HepG2 (cell line): Measurements from ENCODE around the gene ADAP2. TPM values are rescaled to one million over a fixed set of nuclear protein-coding genes. Genes with fewer than 3 reads are reported as not detected.

Experiments
- FOXA1 ChIP-seq, 2 experiments: fragments of 450-650 bp in 1 of 2; sonication (generic) in 1 of 2; formaldehyde crosslinking in 1 of 2; IDR thresholded peaks; 2 replicates each; pipeline versions ENCODE4 v1.4.0 to v1.6.1; 2016 to 2020; ENCODE audit warnings: missing genetic modification reagents in 1 of 2
- FOXP1 ChIP-seq, 2 experiments: fragments of 450-650 bp in 1 of 2; IDR thresholded peaks; 2 replicates each; pipeline ENCODE4 v1.6.1; 2017 to 2018; ENCODE audit warnings: antibody characterized with exemption in 1 of 2
- HNRNPK ChIP-seq: fragments of 200-400 bp; formaldehyde crosslinking; IDR thresholded peaks from 2 replicates; pipeline ENCODE4 v1.6.1; 2018; ENCODE audit warnings: low read length, low read depth, moderate library complexity, mild to moderate bottlenecking; ENCODE audit not compliant: poor library complexity, severe bottlenecking
- JUND ChIP-seq: sonication (generic); formaldehyde crosslinking; IDR thresholded peaks from 2 replicates; pipeline ENCODE4 v1.8.0; 2022; ENCODE audit warnings: mild to moderate bottlenecking, missing genetic modification reagents
- MEIS2 ChIP-seq: sonication (generic); formaldehyde crosslinking; IDR thresholded peaks from 2 replicates; pipeline ENCODE4 v1.9.0; 2021; ENCODE audit warnings: mild to moderate bottlenecking, missing genetic modification reagents
- NFKB2 ChIP-seq: sonication (generic); formaldehyde crosslinking; IDR thresholded peaks from 2 replicates; pipeline ENCODE4 v1.4.0; 2020; ENCODE audit warnings: missing genetic modification reagents, borderline replicate concordance
- SKI ChIP-seq: fragments of 450-650 bp; IDR thresholded peaks from one replicate; pipeline ENCODE4 v1.6.1; 2018; ENCODE audit warnings: mild to moderate bottlenecking; ENCODE audit not compliant: partially characterized antibody
- SMAD9 ChIP-seq: sonication (generic); formaldehyde crosslinking; IDR thresholded peaks from 2 replicates; pipeline ENCODE4 v1.5.1; 2020; ENCODE audit warnings: mild to moderate bottlenecking, missing genetic modification reagents
- SOX6 ChIP-seq, 2 experiments: fragments of 450-650 bp in 1 of 2; sonication (generic) in 1 of 2; formaldehyde crosslinking in 1 of 2; IDR thresholded peaks; 2 replicates each; pipeline versions ENCODE4 v1.4.0 to v1.6.1; 2017 to 2020; ENCODE audit warnings: antibody characterized with exemption in 1 of 2, mild to moderate bottlenecking in 1 of 2, missing genetic modification reagents in 1 of 2
- ZNF556 ChIP-seq: sonication (generic); formaldehyde crosslinking; IDR thresholded peaks from 2 replicates; pipeline ENCODE4 v1.4.0; 2020; ENCODE audit warnings: mild to moderate bottlenecking, missing genetic modification reagents, borderline replicate concordance
- polyA plus RNA-seq, 8 experiments: library from polyadenylated mRNA; depleted of rRNA in 3 of 8; stranded (reverse) in 7 of 8; unstranded in 1 of 8; fragments of >200 nt; fragmentation: Illumina TruSeq in 4 of 8; extraction: Trizol in 4 of 8; gene quantifications; 2 replicates each; pipeline versions ENCODE4 v1.2.1 to v1.2.3, GENCODE V29; 2011 to 2016; ENCODE audit warnings: low read depth in 4 of 8, missing spikeins in 1 of 8, mixed read lengths in 1 of 8; ENCODE audit not compliant: insufficient read depth in 1 of 8
- total RNA-seq, 5 experiments: library from RNA; depleted of rRNA; stranded (reverse); fragments of >200 nt; fragmentation: Illumina TruSeq; extraction: Trizol; gene quantifications; 2 replicates each; pipeline ENCODE4 v1.2.3, GENCODE V29; 2016; ENCODE audit warnings: low read depth in 1 of 5
- TF ChIP-seq, protein P1 (sequence below): sonication (generic); formaldehyde crosslinking; IDR thresholded peaks from 2 replicates; pipeline ENCODE4 v1.4.0; 2020; ENCODE audit warnings: missing genetic modification reagents
- TF ChIP-seq, protein P2 (sequence below): sonication (generic); formaldehyde crosslinking; conservative IDR thresholded peaks from 2 replicates; pipeline ENCODE4 v1.4.0; 2020; ENCODE audit warnings: missing genetic modification reagents
- TF ChIP-seq, protein P3 (sequence below): sonication (generic); formaldehyde crosslinking; IDR thresholded peaks from 2 replicates; pipeline ENCODE4 v1.5.0; 2020; ENCODE audit warnings: mild to moderate bottlenecking, missing genetic modification reagents, borderline replicate concordance
- TF ChIP-seq, protein P4 (sequence below): sonication (generic); formaldehyde crosslinking; IDR thresholded peaks from 2 replicates; pipeline ENCODE4 v1.5.1; 2020; ENCODE audit warnings: missing genetic modification reagents, mild to moderate bottlenecking, borderline replicate concordance
- TF ChIP-seq, protein P5 (sequence below): sonication (generic); formaldehyde crosslinking; IDR thresholded peaks from 2 replicates; pipeline ENCODE4 v1.4.0; 2020; ENCODE audit warnings: missing genetic modification reagents

ADAP2 gene
- total and polyA plus RNA-seq, 2 of the 13 experiments (the other 11 are each of a cell fraction or from before 2014, with no cell fraction given), result 0.51 to 0.70 TPM

DNA sequence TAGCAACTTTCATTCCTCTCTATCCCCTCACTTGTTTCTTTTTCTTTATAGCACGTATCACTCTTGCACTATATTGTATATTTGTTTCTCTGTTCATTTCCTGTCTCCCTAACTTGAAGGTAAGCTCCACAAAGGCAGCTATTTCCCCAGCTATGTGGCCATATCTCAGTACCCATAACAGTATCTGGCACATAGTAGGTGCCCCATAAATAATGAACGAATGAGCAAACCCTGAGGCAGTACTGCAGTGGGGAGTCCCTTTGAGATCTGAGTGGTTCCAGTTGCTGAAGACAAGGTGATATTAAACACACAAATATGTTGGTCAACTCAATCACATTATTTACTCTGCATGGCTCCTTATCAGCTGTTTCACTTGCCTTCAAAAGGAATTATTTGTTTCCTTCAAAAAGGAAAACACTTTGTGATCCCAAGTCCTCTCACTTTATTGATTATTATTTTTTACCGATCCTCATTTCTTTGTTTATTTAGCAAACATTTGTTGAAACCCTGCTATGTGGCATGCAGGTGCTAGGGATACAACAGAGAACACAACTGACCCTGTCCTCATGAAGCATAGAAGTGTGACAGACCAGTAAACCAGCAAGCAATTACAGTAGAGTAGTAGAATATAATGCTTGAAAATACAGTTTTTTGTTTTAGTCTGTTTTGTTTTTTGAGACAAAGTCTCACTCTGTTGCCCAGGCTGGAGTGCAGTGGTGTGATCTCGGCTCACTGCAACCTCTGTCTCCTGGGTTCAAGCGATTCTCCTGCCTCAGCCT is 5.7 kb upstream of the ADAP2 start (continued):
- TF ChIP-seq, protein P1, sequence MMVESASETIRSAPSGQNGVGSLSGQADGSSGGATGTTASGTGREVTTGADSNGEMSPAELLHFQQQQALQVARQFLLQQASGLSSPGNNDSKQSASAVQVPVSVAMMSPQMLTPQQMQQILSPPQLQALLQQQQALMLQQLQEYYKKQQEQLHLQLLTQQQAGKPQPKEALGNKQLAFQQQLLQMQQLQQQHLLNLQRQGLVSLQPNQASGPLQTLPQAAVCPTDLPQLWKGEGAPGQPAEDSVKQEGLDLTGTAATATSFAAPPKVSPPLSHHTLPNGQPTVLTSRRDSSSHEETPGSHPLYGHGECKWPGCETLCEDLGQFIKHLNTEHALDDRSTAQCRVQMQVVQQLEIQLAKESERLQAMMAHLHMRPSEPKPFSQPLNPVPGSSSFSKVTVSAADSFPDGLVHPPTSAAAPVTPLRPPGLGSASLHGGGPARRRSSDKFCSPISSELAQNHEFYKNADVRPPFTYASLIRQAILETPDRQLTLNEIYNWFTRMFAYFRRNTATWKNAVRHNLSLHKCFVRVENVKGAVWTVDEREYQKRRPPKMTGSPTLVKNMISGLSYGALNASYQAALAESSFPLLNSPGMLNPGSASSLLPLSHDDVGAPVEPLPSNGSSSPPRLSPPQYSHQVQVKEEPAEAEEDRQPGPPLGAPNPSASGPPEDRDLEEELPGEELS, result peak; percentile 96
- TF ChIP-seq, protein P2, sequence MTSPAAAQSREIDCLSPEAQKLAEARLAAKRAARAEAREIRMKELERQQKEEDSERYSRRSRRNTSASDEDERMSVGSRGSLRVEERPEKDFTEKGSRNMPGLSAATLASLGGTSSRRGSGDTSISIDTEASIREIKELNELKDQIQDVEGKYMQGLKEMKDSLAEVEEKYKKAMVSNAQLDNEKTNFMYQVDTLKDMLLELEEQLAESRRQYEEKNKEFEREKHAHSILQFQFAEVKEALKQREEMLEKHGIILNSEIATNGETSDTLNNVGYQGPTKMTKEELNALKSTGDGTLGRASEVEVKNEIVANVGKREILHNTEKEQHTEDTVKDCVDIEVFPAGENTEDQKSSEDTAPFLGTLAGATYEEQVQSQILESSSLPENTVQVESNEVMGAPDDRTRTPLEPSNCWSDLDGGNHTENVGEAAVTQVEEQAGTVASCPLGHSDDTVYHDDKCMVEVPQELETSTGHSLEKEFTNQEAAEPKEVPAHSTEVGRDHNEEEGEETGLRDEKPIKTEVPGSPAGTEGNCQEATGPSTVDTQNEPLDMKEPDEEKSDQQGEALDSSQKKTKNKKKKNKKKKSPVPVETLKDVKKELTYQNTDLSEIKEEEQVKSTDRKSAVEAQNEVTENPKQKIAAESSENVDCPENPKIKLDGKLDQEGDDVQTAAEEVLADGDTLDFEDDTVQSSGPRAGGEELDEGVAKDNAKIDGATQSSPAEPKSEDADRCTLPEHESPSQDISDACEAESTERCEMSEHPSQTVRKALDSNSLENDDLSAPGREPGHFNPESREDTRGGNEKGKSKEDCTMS (CRISPR knock-in tag), result no peak
- TF ChIP-seq, protein P3, sequence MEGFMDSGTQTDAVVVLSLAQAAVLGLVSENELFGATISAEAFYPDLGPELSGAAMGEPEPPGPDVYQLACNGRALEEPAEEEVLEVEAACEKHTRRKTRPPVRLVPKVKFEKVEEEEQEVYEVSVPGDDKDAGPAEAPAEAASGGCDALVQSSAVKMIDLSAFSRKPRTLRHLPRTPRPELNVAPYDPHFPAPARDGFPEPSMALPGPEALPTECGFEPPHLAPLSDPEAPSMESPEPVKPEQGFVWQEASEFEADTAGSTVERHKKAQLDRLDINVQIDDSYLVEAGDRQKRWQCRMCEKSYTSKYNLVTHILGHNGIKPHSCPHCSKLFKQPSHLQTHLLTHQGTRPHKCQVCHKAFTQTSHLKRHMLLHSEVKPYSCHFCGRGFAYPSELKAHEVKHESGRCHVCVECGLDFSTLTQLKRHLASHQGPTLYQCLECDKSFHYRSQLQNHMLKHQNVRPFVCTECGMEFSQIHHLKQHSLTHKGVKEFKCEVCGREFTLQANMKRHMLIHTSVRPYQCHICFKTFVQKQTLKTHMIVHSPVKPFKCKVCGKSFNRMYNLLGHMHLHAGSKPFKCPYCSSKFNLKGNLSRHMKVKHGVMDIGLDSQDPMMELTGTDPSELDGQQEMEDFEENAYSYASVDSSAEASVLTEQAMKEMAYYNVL (CRISPR knock-in tag), result no peak
- TF ChIP-seq FOXP1 (IDR thresholded peaks at IDR 0.05), result peak; percentile 93
- peak; percentile 99 for TF ChIP-seq FOXP1 (CRISPR knock-in tag; IDR thresholded peaks at IDR 0.05)
- TF ChIP-seq SOX6 (IDR thresholded peaks at IDR 0.05), result no peak
- peak; percentile 92 for TF ChIP-seq SOX6 (CRISPR knock-in tag; IDR thresholded peaks at IDR 0.05)
- TF ChIP-seq, protein P4, sequence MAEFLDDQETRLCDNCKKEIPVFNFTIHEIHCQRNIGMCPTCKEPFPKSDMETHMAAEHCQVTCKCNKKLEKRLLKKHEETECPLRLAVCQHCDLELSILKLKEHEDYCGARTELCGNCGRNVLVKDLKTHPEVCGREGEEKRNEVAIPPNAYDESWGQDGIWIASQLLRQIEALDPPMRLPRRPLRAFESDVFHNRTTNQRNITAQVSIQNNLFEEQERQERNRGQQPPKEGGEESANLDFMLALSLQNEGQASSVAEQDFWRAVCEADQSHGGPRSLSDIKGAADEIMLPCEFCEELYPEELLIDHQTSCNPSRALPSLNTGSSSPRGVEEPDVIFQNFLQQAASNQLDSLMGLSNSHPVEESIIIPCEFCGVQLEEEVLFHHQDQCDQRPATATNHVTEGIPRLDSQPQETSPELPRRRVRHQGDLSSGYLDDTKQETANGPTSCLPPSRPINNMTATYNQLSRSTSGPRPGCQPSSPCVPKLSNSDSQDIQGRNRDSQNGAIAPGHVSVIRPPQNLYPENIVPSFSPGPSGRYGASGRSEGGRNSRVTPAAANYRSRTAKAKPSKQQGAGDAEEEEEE (CRISPR knock-in tag), result no peak
- TF ChIP-seq FOXA1 (IDR thresholded peaks at IDR 0.05), result peak; percentile 84
- TF ChIP-seq FOXA1 (CRISPR knock-in tag; IDR thresholded peaks at IDR 0.05), result peak; percentile 22; the same call in 1 of the 2 replicates
- no peak for TF ChIP-seq JUND
- TF ChIP-seq, protein P5, sequence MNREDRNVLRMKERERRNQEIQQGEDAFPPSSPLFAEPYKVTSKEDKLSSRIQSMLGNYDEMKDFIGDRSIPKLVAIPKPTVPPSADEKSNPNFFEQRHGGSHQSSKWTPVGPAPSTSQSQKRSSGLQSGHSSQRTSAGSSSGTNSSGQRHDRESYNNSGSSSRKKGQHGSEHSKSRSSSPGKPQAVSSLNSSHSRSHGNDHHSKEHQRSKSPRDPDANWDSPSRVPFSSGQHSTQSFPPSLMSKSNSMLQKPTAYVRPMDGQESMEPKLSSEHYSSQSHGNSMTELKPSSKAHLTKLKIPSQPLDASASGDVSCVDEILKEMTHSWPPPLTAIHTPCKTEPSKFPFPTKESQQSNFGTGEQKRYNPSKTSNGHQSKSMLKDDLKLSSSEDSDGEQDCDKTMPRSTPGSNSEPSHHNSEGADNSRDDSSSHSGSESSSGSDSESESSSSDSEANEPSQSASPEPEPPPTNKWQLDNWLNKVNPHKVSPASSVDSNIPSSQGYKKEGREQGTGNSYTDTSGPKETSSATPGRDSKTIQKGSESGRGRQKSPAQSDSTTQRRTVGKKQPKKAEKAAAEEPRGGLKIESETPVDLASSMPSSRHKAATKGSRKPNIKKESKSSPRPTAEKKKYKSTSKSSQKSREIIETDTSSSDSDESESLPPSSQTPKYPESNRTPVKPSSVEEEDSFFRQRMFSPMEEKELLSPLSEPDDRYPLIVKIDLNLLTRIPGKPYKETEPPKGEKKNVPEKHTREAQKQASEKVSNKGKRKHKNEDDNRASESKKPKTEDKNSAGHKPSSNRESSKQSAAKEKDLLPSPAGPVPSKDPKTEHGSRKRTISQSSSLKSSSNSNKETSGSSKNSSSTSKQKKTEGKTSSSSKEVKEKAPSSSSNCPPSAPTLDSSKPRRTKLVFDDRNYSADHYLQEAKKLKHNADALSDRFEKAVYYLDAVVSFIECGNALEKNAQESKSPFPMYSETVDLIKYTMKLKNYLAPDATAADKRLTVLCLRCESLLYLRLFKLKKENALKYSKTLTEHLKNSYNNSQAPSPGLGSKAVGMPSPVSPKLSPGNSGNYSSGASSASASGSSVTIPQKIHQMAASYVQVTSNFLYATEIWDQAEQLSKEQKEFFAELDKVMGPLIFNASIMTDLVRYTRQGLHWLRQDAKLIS (CRISPR knock-in tag), result no peak
- TF ChIP-seq SMAD9 (CRISPR knock-in tag), result no peak
- no peak for TF ChIP-seq ZNF556
- TF ChIP-seq MEIS2, result no peak
- peak; percentile 58 for TF ChIP-seq SKI
- no peak for TF ChIP-seq NFKB2 (CRISPR knock-in tag)
- TF ChIP-seq HNRNPK, result no peak
